ENCODE results near the gene DUSP5.

GRCh38 chr10:110535958-110536891 lies 38.5 kb downstream of the DUSP5 start:
- peak in 1 of 2 donors; percentile 44 for TF ChIP-seq CTCF (conservative IDR thresholded peaks at IDR 0.05 in 1 of 2, IDR thresholded peaks at IDR 0.05 in 1 of 2; ENCODE audit: extremely low read depth in 1 of 2, insufficient read depth in 1 of 2, low read depth in 1 of 2, low read length in 2 of 2)
- TF ChIP-seq EZH2 (IDR thresholded peaks at IDR 0.05; ENCODE audit: borderline replicate concordance, low read length), result no peak

All from mammary epithelial cell (primary cell).